ENCODE measurements around the gene TBC1D22A.
"Not testable (repeated sequence)": the region's sequence is repeated elsewhere in the genome, so short reads cannot be mapped to it uniquely, and the experiment has no call there.

TBC1D22A gene

GRCh38 chr22:47047321-47048122 lies 285.1 kb downstream of the TBC1D22A start:
- no peak for DNase-seq (ENCODE audit: low read depth in 3 of 3)

GRCh38 chr22:47048123-47049077 lies 285.9 kb downstream of the TBC1D22A start:
- DNase-seq (ENCODE audit: low read depth in 3 of 3), result no peak

- DNase-seq (ENCODE audit: low read depth in 3 of 3), result no peak
These were observed 286.7 kb downstream of the TBC1D22A start for GRCh38 chr22:47049078-47049624.

GRCh38 chr22:47049736-47050400 lies 287.4 kb downstream of the TBC1D22A start:
- not testable (repeated sequence) for DNase-seq (ENCODE audit: low read depth in 3 of 3)

- DNase-seq (ENCODE audit: low read depth in 3 of 3), result no peak
These were observed 288.1 kb downstream of the TBC1D22A start for GRCh38 chr22:47050401-47051051.

GRCh38 chr22:47051441-47052071 lies 289.1 kb downstream of the TBC1D22A start:
- no peak for DNase-seq (ENCODE audit: low read depth in 3 of 3)

- DNase-seq (ENCODE audit: low read depth in 3 of 3), result no peak
These were observed 290.0 kb downstream of the TBC1D22A start for GRCh38 chr22:47052236-47053012.

GRCh38 chr22:47053013-47053725 lies 290.7 kb downstream of the TBC1D22A start:
- no peak for DNase-seq (ENCODE audit: low read depth in 3 of 3)

- DNase-seq (ENCODE audit: low read depth in 3 of 3), result no peak
These were observed 291.3 kb downstream of the TBC1D22A start for GRCh38 chr22:47053726-47054141.

- DNase-seq (ENCODE audit: low read depth in 3 of 3), result no peak
These were observed 292.0 kb downstream of the TBC1D22A start for GRCh38 chr22:47054231-47055072.

GRCh38 chr22:47055073-47055355 lies 292.6 kb downstream of the TBC1D22A start:
- DNase-seq (ENCODE audit: low read depth in 3 of 3), result no peak

GRCh38 chr22:47055461-47055860 lies 293.0 kb downstream of the TBC1D22A start:
- no peak for DNase-seq (ENCODE audit: low read depth in 3 of 3)

GRCh38 chr22:47055921-47056320 lies 293.5 kb downstream of the TBC1D22A start:
- no peak for DNase-seq (ENCODE audit: low read depth in 3 of 3)

- DNase-seq (ENCODE audit: low read depth in 3 of 3), result no peak
These were observed 293.9 kb downstream of the TBC1D22A start for GRCh38 chr22:47056361-47056760.

- no peak for DNase-seq (ENCODE audit: low read depth in 3 of 3)
These were observed 294.5 kb downstream of the TBC1D22A start for GRCh38 chr22:47056776-47057470.

- DNase-seq (ENCODE audit: low read depth in 3 of 3), result no peak
These were observed 295.6 kb downstream of the TBC1D22A start for GRCh38 chr22:47057916-47058585.

GRCh38 chr22:47059076-47059475 lies 296.6 kb downstream of the TBC1D22A start:
- no peak for DNase-seq (ENCODE audit: low read depth in 3 of 3)

Data from stimulated activated CD4-positive, alpha-beta T cell treated with anti-CD3 and anti-CD28 coated beads, TNF-alpha, amount 100 ng/mL, for 48 hours (primary cell).